GM19239 (cell line): Measurements from ENCODE around the gene FYN.

Source experiments
- DNase-seq: peaks from one replicate; pipeline ENCODE4 v3.0.0; 2011; ENCODE audit warnings: low spot score; ENCODE audit not compliant: insufficient read length
- FAIRE-seq: peaks from 2 replicates; lab custom pipeline; 2011; peaks lifted over from hg19 to GRCh38; lab: Jason Lieb, UNC

The FYN gene

DNA sequence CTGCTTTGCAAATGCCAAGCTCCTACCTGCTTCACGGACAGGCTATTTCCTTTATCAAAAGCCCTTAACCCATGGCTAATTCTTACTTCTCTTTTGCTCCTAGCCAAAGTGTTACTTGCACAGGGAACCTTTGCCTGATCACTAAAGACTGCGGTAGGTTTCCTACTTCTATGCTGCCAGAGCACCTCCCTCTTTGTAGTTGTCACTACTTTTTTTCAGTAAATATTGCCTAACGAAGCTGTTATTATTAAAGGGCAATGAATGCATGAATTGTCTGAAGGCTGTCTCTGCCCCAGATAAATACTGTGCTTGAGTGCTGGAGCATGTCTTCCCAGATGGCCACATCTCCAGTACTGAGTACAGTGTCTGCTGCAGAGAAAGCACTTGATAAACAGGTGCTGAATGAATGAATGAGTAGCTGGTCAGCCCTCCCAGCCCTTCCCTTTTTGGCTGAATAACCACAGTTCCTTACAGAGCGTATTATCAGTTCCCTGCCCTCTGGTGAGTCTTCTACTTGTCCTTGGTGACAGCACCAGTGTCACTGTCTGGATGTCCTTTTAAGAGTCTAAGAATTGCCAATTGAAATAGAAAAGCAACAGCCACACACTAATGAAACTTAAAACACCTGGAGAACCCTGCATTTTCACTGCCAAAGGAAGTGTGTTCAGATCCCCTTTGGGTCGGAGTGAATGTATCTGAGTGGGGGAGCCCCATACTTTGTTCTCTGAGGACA, 194.0 kb downstream of the FYN start:
- no peak for DNase-seq
- FAIRE-seq = no peak

DNA sequence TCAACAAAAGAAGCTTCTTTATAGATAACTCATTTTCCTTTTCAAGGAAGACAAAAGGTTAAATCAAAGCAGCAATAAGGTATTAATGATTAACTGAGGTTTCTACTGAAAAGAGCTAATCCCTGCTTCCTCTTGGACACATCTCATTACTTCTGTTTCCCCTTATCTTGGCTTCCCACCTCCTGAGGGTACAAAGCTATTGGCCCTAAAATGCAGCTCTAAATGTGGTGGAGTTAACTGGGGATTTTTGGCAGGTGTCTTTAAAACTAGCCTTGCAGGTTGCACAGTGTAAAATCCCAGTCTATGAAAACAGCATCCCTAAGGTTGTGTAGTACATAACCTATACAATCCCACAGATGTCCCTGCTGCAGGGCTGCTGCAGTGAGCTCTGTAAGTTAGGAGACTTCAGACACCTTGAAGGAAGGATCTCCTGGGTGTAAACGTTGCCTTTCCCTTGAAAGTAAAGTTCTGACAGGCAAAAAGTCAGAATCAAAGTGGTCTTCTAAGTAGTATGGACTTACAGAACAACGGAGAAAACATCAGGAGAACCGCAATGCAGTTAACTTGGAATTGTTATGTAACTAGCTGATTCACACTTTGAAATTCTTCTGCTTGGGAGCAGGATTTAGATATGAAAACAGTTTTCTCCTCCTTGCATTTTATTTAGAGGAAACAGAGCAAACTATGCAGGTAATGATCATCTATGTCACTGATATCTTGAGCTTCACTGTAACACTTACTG, 195.8 kb downstream of the FYN start:
- FAIRE-seq (no peak), DNase-seq (no peak)

GRCh38 chr6:111676383-111676782, 196.9 kb downstream of the FYN start:
- FAIRE-seq (no peak), DNase-seq (no peak)

- DNase-seq (no peak), FAIRE-seq (no peak)
These were observed 198.4 kb downstream of the FYN start for GRCh38 chr6:111674883-111675282.

DNA sequence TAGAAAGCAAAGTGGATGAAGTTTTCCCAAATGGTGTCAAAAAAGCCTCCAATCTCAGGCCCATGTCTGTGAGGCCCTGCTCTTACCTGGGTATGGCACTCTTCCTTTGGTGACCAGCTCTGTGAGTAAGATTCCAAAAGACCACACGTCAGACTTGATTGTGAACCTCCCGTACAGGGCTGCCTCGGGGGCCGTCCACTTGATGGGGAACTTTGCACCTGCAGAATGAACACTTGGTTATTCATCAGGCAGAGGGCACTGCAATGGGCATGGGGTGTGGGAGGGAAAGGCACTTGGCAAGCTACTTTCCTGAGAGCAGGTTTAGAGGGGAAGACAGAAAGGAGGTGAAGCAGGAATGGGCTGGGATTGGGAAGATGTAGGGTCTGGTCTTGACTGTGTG, 198.8 kb downstream of the FYN start:
- DNase-seq (no peak), FAIRE-seq (no peak)

DNA sequence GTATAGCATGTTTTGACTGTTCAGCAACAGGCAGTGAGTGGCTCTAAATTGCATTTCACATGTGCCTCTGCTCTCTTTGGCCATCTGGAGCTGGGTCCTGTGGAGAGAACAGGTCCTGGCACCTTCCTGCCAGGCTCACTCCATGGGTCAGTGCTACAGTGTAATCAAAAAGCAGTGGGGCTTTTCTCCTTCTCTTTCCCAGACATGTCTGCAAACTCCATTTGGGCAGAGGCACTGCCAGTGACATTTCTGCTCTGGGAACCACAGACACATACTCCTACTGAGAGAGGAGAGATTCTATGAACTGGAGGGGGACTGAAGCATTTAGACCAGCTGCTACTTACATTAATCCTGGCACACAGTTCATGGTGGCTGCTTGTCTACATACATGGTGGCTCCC, 199.3 kb downstream of the FYN start:
- DNase-seq (no peak), FAIRE-seq (no peak)

DNA sequence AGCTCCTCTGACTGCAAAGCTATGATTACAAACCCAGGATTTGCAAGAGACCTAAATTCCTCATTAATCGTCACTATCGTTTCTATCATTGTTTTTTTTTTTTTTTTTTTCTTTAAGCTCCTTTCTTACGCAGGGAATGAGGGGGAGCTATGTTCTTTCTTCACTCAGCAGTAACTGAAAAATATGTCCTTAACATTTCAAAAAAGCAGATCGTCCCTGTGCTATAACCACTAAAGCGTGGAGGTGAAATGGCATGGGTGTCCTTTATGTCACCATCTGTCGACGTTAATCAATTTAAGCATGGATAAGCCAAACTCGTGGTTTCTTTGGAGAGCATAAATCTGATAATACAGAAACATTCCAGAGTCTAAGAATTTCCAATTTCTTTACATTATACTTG, 199.7 kb downstream of the FYN start:
- no peak for DNase-seq
- no peak for FAIRE-seq

DNA sequence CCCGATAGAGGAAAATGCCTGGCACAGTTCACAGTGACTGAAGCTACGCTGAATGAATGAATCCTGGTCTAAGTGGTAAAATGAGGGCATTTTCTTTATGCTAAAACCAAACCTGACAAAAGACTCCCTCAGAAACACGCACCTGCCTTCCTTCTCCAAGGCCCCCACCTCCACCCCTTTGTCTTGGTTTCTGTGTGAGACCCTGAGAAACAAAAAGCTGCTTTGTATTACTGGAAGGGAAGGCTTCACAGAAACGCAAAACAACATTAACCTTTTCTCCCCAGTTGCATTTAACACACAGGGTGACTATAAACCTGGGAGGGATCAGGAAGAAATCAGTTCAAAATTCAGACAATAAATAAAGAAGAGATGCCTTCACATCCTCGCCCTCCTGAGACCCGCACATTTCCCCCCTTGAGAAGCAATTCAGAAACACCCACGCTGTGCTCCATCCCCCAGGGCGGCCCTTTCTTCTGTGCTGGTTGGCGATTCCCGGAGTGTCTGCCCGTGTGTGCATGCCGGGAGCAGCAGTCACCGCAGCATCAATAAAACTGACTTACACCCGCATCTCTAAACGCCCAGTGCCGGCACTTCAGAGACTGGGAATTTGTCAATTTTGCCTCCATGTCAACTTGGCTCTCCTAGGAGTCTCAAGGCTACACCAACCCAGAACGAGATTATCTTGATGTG, 200.3 kb downstream of the FYN start:
- FAIRE-seq = no peak

GRCh38 chr6:111669326-111669725, 203.9 kb downstream of the FYN start:
- DNase-seq = no peak
- no peak for FAIRE-seq

More for the DNA sequence above, 200.3 kb downstream of the FYN start:
- DNase-seq = no peak

DNA sequence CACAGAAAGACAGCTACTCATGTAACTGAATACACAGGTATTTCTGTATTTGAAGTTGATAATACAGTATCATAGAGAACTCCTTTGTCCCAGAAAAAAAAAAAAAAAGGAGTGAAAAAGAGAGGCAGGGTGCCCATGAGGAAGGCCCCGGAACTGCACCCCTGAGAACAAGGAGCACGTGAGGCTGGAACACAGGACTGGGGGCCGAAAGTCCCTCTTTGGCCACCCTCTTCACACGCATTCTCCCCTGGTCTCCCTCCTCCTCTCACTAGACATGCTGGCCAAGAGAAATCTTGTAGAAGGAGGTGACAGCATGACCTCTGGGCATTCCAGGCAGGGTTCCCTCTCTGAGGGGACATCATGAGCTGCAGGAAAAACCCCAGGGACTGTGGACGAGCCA, 204.8 kb downstream of the FYN start:
- DNase-seq = no peak
- no peak for FAIRE-seq

DNA sequence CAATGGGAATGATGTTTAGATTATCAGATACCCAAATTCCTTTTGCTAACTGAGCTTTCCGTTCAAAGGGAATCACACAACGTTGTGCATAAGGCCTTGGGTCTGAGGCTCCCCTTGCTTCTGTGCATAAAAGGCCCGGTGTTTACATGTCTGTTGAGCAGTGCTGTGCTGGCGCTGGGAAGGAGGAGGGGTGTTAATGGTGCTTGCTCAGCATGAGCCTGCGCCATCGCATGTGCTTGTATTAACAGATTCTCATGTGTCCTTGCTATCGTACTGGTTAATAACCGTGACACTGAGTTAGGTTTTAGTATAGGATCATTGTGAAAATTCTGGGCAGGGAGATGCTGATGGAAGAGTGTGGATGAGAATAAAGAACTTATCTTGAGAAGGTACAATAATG, 205.3 kb downstream of the FYN start:
- DNase-seq (no peak), FAIRE-seq (no peak)

GRCh38 chr6:111666847-111667246, 206.4 kb downstream of the FYN start:
- no peak for FAIRE-seq
- DNase-seq = no peak

DNA sequence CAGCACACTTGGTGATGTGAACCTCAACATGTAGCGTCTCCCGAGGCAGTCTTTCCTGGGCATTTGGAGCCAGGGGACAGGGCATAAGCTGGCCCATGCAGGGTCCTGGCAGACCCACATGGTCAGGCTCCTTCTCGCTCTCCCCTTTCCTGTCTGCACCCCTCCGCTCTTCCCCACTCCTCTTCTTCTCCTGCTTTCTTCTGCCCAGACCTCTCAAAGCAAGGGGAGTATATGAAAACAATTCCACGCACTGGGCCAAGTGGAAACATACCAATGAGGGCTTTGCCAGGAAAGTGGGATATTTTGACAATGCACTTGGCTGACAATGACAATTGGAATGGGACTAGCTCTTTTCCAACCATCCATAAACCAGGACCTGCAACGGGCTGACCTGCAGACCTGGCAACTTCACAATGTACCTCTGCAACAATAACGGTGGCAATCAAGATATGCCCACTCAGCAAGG, 208.7 kb downstream of the FYN start:
- FAIRE-seq (no peak), DNase-seq (no peak)

DNA sequence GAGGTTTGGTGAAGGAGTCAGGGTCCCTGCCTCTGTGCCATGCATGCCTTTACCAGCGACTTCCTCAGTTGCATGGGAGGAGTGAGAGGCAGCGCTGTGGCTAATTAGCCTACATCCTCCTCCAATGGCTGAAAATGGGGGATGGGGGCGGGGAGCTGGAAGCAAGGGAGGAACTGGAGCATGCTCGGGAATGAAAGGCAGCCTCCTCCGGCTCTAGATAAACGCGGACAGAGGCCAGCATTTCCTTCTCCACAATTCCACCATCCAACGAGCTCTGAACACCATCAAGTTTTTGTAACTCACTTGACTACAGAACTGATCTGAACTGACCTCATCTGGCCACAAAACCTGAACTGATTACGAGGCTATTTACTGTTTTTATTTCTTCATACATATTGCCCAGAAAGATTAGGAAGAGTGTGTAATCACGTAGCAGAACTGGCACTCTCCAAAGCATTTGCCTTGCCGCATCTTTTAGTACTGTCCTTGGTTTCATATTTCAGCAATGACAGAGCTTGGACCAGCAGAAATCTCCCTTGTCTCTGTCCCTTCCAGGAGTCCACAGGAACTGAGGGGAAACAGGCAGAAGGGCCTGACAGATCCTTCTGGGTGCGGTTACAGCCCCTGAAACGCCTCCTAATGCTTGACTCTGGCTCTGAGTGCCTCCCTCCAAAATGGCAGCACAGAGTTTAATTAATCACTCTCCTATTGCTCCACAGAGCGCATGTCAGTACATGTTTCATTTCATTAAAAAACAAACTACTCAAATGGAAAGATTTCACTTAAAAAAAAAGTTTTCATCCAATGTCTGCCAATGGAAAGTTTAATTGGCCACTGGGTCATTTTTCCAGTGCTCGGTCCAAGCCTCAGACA, 209.3 kb downstream of the FYN start:
- no peak for DNase-seq

GRCh38 chr6:111662794-111663593, 210.3 kb downstream of the FYN start:
- no peak for FAIRE-seq
- DNase-seq = no peak

More for the DNA sequence above, 209.3 kb downstream of the FYN start:
- no peak for FAIRE-seq

DNA sequence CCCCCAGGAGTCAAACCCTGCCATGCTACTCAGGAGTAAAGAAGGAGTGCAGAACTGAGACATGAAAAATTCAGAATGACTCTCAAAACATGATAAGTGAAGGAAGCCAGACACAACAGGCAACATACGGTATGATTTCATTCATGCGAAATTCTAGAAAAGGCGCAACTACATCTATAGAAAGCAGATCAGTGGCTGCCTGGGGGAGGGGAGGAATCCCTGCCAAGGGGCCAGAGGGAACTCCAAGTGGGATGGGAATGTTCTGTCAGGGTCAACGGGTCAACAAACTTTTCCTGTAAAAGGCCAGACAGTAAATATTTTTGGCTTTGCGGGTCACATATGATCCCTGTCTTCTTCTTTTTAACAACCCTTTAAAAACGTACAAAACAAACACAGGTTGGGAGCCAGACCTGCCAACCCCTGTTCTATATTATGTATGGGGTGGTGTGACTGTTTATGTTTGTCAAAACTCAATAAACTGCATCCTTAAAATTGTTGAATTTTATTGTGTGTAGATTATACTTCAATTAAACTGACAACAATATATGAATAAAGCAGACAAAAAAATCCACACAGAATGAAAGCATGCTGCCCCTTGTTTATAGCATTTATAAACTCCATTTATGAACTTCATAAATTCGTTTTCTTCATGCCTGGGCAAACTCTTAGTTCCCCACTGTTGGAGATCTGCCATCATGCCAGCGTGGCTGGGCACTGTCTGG, 211.0 kb downstream of the FYN start:
- DNase-seq = no peak
- FAIRE-seq = no peak

- DNase-seq (no peak), FAIRE-seq (no peak)
These were observed 211.7 kb downstream of the FYN start for GRCh38 chr6:111661541-111662061.

- DNase-seq = no peak
These were observed 212.7 kb downstream of the FYN start for GRCh38 chr6:111660531-111660930.

More at GRCh38 chr6:111660531-111660930, 212.7 kb downstream of the FYN start:
- no peak for FAIRE-seq
